Activated CD8-positive, alpha-beta T cell treated with anti-CD3 and anti-CD28 coated beads for 36 hours (primary cell): ENCODE data around the gene PARP9. TPM values are rescaled to one million over a fixed set of nuclear protein-coding genes. Genes with fewer than 3 reads are reported as not detected.

Source experiments
- ATAC-seq: fragments of 200-7000 bp; cut with Tn5 transposase; one replicate; pipeline ENCODE4 v1.10.0; 2021; ENCODE audit warnings: mild to moderate bottlenecking, moderate library complexity
- CTCF ChIA-PET: fragments of 350-600 bp; sonication (Branson Sonifier 250); formaldehyde crosslinking; loops from one replicate; lab custom pipeline; 2021; ENCODE audit warnings: antibody characterized with exemption; lab: Charles Lee
- POLR2A ChIA-PET: fragments of 350-600 bp; sonication (Branson Sonifier 250); formaldehyde crosslinking; loops from one replicate; lab custom pipeline; 2021; ENCODE audit warnings: antibody characterized with exemption; lab: Charles Lee
- DNase-seq: peaks from one replicate; pipeline ENCODE4 v3.0.0-alpha.2; 2020
- H3K27ac Mint-ChIP-seq: one replicate; pipeline ENCODE4 v1.8.0; 2021; ENCODE audit warnings: mild to moderate bottlenecking, mixed read lengths
- H3K27me3 Mint-ChIP-seq: one replicate; pipeline ENCODE4 v1.8.0; 2021; ENCODE audit warnings: mixed read lengths
- H3K36me3 Mint-ChIP-seq: one replicate; pipeline ENCODE4 v1.8.0; 2021; ENCODE audit warnings: low read depth, mixed read lengths
- H3K4me1 Mint-ChIP-seq: one replicate; pipeline ENCODE4 v1.8.0; 2021; ENCODE audit warnings: low read depth, mixed read lengths
- H3K4me3 Mint-ChIP-seq: one replicate; pipeline ENCODE4 v1.8.0; 2021; ENCODE audit warnings: mild to moderate bottlenecking, moderate library complexity, mixed read lengths
- H3K9me3 Mint-ChIP-seq: one replicate; pipeline ENCODE4 v1.8.0; 2021; ENCODE audit warnings: mixed read lengths
- intact Hi-C: fragments of 100-400 bp; cut with micrococcal nuclease; formaldehyde crosslinking; loops from one replicate; pipeline ENCODE4 v1.10.0; 2022
- total RNA-seq, 2 experiments: library from RNA; stranded (reverse); gene quantifications; one replicate each; pipeline ENCODE4 v1.2.3, GENCODE V29; 2021
- TF ChIP-seq, protein P1 (sequence below): fragments of 200-600 bp; IDR thresholded peaks from one replicate; pipeline ENCODE4 v1.8.0; 2022; ENCODE audit warnings: antibody characterized with exemption, mild to moderate bottlenecking

The PARP9 gene
- total RNA-seq, 2 experiments from 2014 or later = 17.8 to 18.5 TPM

GRCh38 chr3:122606330-122606729, 42.2 kb upstream of the PARP9 start:
- Mint-ChIP-seq H3K27ac (no peak overlapping the region), H3K36me3 (peaks cover 17% of the 10 kb centered on the region)

DNA sequence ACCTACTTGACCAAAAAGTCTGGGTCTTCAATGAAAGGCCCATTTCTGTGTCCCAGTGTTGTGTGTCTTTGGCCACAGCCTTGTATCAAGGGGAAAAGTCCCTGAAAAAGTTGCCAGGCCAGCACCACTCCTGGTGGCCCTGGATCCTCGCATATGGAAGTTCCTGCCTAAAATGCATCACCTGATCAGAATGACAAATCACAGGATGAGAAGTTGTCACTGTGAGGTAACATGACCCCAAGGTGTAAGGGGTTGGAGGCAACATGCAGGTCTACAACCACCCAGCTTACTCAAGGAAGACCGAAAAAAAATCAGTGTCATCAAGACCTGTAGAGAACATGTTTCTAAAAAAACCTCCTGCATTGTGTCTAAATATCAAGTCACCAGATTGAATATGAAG, 39.0 kb upstream of the PARP9 start:
- Mint-ChIP-seq H3K9me3 (no peaks in the 10 kb centered on the region), H3K4me3 (no peak overlapping the region), H3K36me3 (peaks cover 2% of the 10 kb centered on the region), H3K27me3 (no peaks in the 10 kb centered on the region), H3K4me1 (peaks cover 10% of the 10 kb centered on the region), H3K27ac (no peak overlapping the region)
- POLR2A ChIA-PET = interaction anchor here (1.3 kb wide), 1 partner anchor 26 kb away, joined by 3 read pairs; no protein-coding TSS in a partner anchor
- DNase-seq (no peak), ATAC-seq (no peak)
- intact Hi-C loops = no loop called here
- TF ChIP-seq, protein P1, sequence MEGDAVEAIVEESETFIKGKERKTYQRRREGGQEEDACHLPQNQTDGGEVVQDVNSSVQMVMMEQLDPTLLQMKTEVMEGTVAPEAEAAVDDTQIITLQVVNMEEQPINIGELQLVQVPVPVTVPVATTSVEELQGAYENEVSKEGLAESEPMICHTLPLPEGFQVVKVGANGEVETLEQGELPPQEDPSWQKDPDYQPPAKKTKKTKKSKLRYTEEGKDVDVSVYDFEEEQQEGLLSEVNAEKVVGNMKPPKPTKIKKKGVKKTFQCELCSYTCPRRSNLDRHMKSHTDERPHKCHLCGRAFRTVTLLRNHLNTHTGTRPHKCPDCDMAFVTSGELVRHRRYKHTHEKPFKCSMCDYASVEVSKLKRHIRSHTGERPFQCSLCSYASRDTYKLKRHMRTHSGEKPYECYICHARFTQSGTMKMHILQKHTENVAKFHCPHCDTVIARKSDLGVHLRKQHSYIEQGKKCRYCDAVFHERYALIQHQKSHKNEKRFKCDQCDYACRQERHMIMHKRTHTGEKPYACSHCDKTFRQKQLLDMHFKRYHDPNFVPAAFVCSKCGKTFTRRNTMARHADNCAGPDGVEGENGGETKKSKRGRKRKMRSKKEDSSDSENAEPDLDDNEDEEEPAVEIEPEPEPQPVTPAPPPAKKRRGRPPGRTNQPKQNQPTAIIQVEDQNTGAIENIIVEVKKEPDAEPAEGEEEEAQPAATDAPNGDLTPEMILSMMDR = no peak
- CTCF ChIA-PET = interaction anchor here (0.9 kb wide), 1 partner anchor 24 kb away, joined by 3 read pairs; no protein-coding TSS in a partner anchor

More at GRCh38 chr3:122606330-122606729, 42.2 kb upstream of the PARP9 start:
- DNase-seq (no peak), ATAC-seq (no peak)
- H3K4me3 Mint-ChIP-seq = no peak overlapping the region
- TF ChIP-seq, protein P1 = no peak
- H3K9me3 Mint-ChIP-seq = peaks cover 7% of the 10 kb centered on the region
- intact Hi-C loops = no loop called here
- no peaks in the 10 kb centered on the region for H3K27me3 Mint-ChIP-seq
- POLR2A ChIA-PET = no interaction called here
- peaks cover 26% of the 10 kb centered on the region for H3K4me1 Mint-ChIP-seq
- CTCF ChIA-PET = no interaction called here

- no peaks in the 10 kb centered on the region for H3K27me3 Mint-ChIP-seq
Observed at GRCh38 chr3:122602011-122602710, 38.1 kb upstream of the PARP9 start.

DNA sequence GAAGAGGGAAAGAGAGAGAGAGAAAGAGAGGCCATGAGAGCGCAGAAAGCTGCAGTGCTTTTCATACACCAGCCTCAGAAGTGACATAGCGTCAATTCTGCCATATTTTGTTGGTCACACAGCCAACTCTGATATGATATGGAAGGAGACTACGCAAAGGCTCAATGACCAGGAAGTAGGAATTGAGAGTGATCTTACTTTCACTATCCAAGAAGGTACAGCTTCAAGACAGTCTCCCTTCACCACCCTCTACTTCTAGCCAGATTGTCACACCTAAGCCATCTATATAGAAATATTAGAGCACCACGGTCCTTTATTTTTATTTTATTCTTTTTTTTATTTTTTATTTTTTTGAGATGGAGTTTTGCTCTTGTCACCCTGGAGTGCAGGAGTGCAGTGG, 34.5 kb upstream of the PARP9 start:
- no peak overlapping the region for H3K4me3 Mint-ChIP-seq
- no peaks in the 10 kb centered on the region for H3K9me3 Mint-ChIP-seq
- H3K27me3 Mint-ChIP-seq = no peaks in the 10 kb centered on the region
- DNase-seq (no peak), ATAC-seq (no peak)
- TF ChIP-seq, protein P1 = no peak
- POLR2A ChIA-PET = interaction anchor here (1.1 kb wide), 1 partner anchor 10 kb away, joined by 3 read pairs; no protein-coding TSS in a partner anchor
- H3K27ac Mint-ChIP-seq = no peak overlapping the region
- intact Hi-C loops = no loop called here
- CTCF ChIA-PET = no interaction called here
- H3K36me3 Mint-ChIP-seq = peaks cover 4% of the 10 kb centered on the region
- H3K4me1 Mint-ChIP-seq = peaks cover 5% of the 10 kb centered on the region

More at GRCh38 chr3:122602011-122602710, 38.1 kb upstream of the PARP9 start:
- TF ChIP-seq, protein P1 = no peak
- CTCF ChIA-PET = no interaction called here
- peaks cover 2% of the 10 kb centered on the region for H3K36me3 Mint-ChIP-seq
- DNase-seq (no peak), ATAC-seq (no peak)
- POLR2A ChIA-PET = interaction anchor here (1.0 kb wide), 1 partner anchor 22 kb away, joined by 3 read pairs; no protein-coding TSS in a partner anchor
- H3K4me1 Mint-ChIP-seq = peaks cover 10% of the 10 kb centered on the region
- H3K9me3 Mint-ChIP-seq = no peaks in the 10 kb centered on the region
- no peak overlapping the region for H3K27ac Mint-ChIP-seq
- no peak overlapping the region for H3K4me3 Mint-ChIP-seq
- intact Hi-C loops = no loop called here

DNA sequence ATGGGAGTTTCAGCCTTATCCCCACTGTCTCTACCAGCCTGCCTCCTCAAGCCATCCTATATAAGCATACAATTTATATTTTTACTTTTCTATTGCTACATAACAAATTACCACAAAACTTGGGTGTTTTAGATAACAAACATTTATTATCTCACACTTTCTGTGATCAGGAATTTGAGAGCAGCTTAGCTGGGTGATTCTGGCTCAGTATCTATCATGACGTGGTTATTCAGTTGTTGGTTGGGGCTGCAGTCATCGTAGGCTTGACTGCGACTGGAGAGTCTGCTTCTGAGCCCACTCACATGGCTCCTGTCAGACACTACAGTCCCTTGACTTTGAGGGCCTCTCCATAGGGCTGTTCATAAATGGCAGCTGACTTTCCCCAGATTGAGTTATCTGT, 34.1 kb upstream of the PARP9 start:
- peaks cover 4% of the 10 kb centered on the region for H3K36me3 Mint-ChIP-seq
- no peak overlapping the region for H3K27ac Mint-ChIP-seq
- intact Hi-C loops = no loop called here
- peaks cover 5% of the 10 kb centered on the region for H3K4me1 Mint-ChIP-seq
- DNase-seq = no peak
- no peak for ATAC-seq
- TF ChIP-seq, protein P1 = no peak
- ChIA-PET CTCF (no interaction called here), POLR2A (interaction anchor here (1.1 kb wide), 1 partner anchor 10 kb away, joined by 3 read pairs; no protein-coding TSS in a partner anchor)
- H3K27me3 Mint-ChIP-seq = no peaks in the 10 kb centered on the region
- H3K4me3 Mint-ChIP-seq = no peak overlapping the region
- no peaks in the 10 kb centered on the region for H3K9me3 Mint-ChIP-seq
